Pancreas (tissue), 10 donors: ENCODE results near the gene RPTOR. TPM values are rescaled to one million over a fixed set of nuclear protein-coding genes. Genes with fewer than 3 reads are reported as not detected.

Experiments used
- ATAC-seq, 4 donors: fragments of 200-7000 bp; cut with Tn5 transposase; one replicate each; pipeline versions ENCODE4 v1.8.0 to v1.9.1; 2020; ENCODE audit warnings: mild to moderate bottlenecking in 4 of 4, moderate library complexity in 4 of 4
- DNase-seq, 6 donors: peaks; one replicate each; pipeline ENCODE4 v3.0.0-alpha.2; 2020
- FAIRE-seq: peaks from 2 replicates; lab custom pipeline; 2012; peaks lifted over from hg19 to GRCh38; lab: Jason Lieb, UNC
- H3K27ac ChIP-seq, 4 donors: fragments of 200-600 bp; sonication (generic); 1 replicate in 3 of 4; 2 replicates in 1 of 4; pipeline versions ENCODE4 v1.5.0 to v1.8.0; 2020
- H3K27me3 ChIP-seq, 4 donors: fragments of 200-600 bp; one replicate each; pipeline ENCODE4 v1.8.0; 2021
- H3K36me3 ChIP-seq, 3 donors: fragments of 200-600 bp; sonication (generic) in 1 of 3; one replicate each; pipeline versions ENCODE4 v1.5.0 to v1.8.0; 2020 to 2021
- H3K4me1 ChIP-seq, 3 donors: fragments of 200-600 bp; one replicate each; pipeline ENCODE4 v1.8.0; 2021
- H3K4me3 ChIP-seq, 4 donors: fragments of 200-600 bp; sonication (generic) in 2 of 4; one replicate each; pipeline versions ENCODE4 v1.5.0 to v1.8.0; 2020 to 2021
- H3K9me3 ChIP-seq, 4 donors: fragments of 200-600 bp; one replicate each; pipeline ENCODE4 v1.8.0; 2021
- CTCF ChIP-seq, 4 donors: fragments of 200-600 bp; sonication (generic) in 3 of 4; IDR thresholded peaks; one replicate each; pipeline versions ENCODE4 v1.5.0 to v1.8.0; 2021; ENCODE audit warnings: antibody characterized with exemption in 4 of 4
- WGBS, 2 donors: extraction: QIAGEN DNeasy Blood & Tissue Kit; methylation state at CpG; one replicate each; pipeline ENCODE4 v1.1.7; 2013; 5-methylcytosine and 5-hydroxymethylcytosine counted together
- intact Hi-C, 3 donors: fragments of 100-400 bp; cut with DNase I; formaldehyde crosslinking; loops; one replicate each; pipeline versions ENCODE4 v1.11.1 to v1.14.2; 2022
- polyA plus RNA-seq, 2 donors: library from polyadenylated mRNA; stranded (reverse); fragments of 200-250 nt; gene quantifications; one replicate each; pipeline ENCODE4 v1.2.3, GENCODE V29; 2013
- total RNA-seq, 6 donors: library from RNA; stranded (reverse); fragmentation: NEBNext Ultra II Directional in 4 of 6; extraction: Animal tissue kit (Norgen Biotek cat#: 25700) in 4 of 6; gene quantifications; one replicate each; pipeline versions ENCODE4 v1.2.1 to v1.2.4, GENCODE V29; 2021 to 2023
- donor health status: healthy with polysubstance abuse.
- donor health status: DM: no; HTN: no; CAD: no; lungs with moderate emphysema.
- donor health status: DM: no; HTN: no; CAD: no.
- donor health status: control.
- donor health status: control.
- donor health status: Bipolar disorder and iron deficiency.
- donor health status: DM: yes; HTN: yes; CAD: no.
- donor health status: DM: no; HTN: no; CAD: no.
- donor health status: DM: no; HTN: no; CAD: no.
- donor health status: DM: yes; HTN: yes; CAD: no.

The RPTOR gene
- total and polyA plus RNA-seq, 8 donors: 5.0 to 18.9 (median 13.2) TPM

- intact Hi-C loops: no loop called here
- no peaks in the 10 kb centered on the region for H3K9me3 ChIP-seq
- no peak for DNase-seq
- WGBS, 2 donors: 92 to 93% methylated on average over 42 of the region's 42 CpGs
- peaks cover 0 to 4% (median 3%) of the 10 kb centered on the region in 3 donors for H3K4me1 ChIP-seq
- H3K27ac ChIP-seq: no peak overlapping the region
- no peaks in the 10 kb centered on the region for H3K27me3 ChIP-seq
- ATAC-seq: no peak
- no peaks in the 10 kb centered on the region for H3K36me3 ChIP-seq
- FAIRE-seq: no peak
- H3K4me3 ChIP-seq: no peak overlapping the region
- TF ChIP-seq CTCF (IDR thresholded peaks at IDR 0.05): no peak
Observed at GRCh38 chr17:80726558-80727408, 182.1 kb downstream of the RPTOR start.

GRCh38 chr17:80727409-80727755 is 182.7 kb downstream of the RPTOR start:
- WGBS, 2 donors: 93% methylated on average over 13 of the region's 13 CpGs
- TF ChIP-seq CTCF (IDR thresholded peaks at IDR 0.05): no peak

GRCh38 chr17:80729016-80729415 is 184.4 kb downstream of the RPTOR start:
- TF ChIP-seq CTCF (IDR thresholded peaks at IDR 0.05): no peak
- Histone ChIP-seq H3K27me3 (no peaks in the 10 kb centered on the region), H3K36me3 (no peaks in the 10 kb centered on the region), H3K4me3 (no peak overlapping the region), H3K4me1 (no peaks in the 10 kb centered on the region), H3K9me3 (no peaks in the 10 kb centered on the region), H3K27ac (no peak overlapping the region)
- intact Hi-C loops: no loop called here
- ATAC-seq (no peak), DNase-seq (no peak), FAIRE-seq (no peak)
- 87 to 90% methylated on average over 7 of the region's 7 CpGs for WGBS, 2 donors

More at GRCh38 chr17:80727409-80727755, 182.7 kb downstream of the RPTOR start:
- Histone ChIP-seq H3K27me3 (no peaks in the 10 kb centered on the region), H3K9me3 (no peaks in the 10 kb centered on the region), H3K4me3 (no peak overlapping the region), H3K27ac (no peak overlapping the region), H3K4me1 (no peaks in the 10 kb centered on the region), H3K36me3 (no peaks in the 10 kb centered on the region)
- FAIRE-seq (no peak), DNase-seq (no peak), ATAC-seq (no peak)
- intact Hi-C loops: no loop called here

- DNase-seq (no peak), ATAC-seq (no peak), FAIRE-seq (no peak)
- Histone ChIP-seq H3K27ac (no peak overlapping the region), H3K27me3 (no peaks in the 10 kb centered on the region), H3K36me3 (no peaks in the 10 kb centered on the region), H3K9me3 (no peaks in the 10 kb centered on the region), H3K4me1 (no peaks in the 10 kb centered on the region), H3K4me3 (no peak overlapping the region)
- intact Hi-C loops: no loop called here
- WGBS, 2 donors: 93 to 94% methylated on average over 10 of the region's 10 CpGs
- no peak for TF ChIP-seq CTCF (IDR thresholded peaks at IDR 0.05)
Observed at GRCh38 chr17:80729761-80730160, 185.1 kb downstream of the RPTOR start.

- no peak for FAIRE-seq
- Histone ChIP-seq H3K4me3 (no peak overlapping the region), H3K36me3 (no peaks in the 10 kb centered on the region), H3K4me1 (no peaks in the 10 kb centered on the region), H3K9me3 (no peaks in the 10 kb centered on the region), H3K27me3 (no peaks in the 10 kb centered on the region), H3K27ac (no peak overlapping the region)
- TF ChIP-seq CTCF (IDR thresholded peaks at IDR 0.05): no peak
- intact Hi-C loops: no loop called here
- WGBS, 2 donors: 96 to 98% methylated on average over 6 of the region's 6 CpGs
- DNase-seq: no peak
- no peak for ATAC-seq
Observed at GRCh38 chr17:80730739-80731138, 186.1 kb downstream of the RPTOR start.
